ENCODE measurements around the gene DNAJC12.
"Not testable (repeated sequence)": the region's sequence is repeated elsewhere in the genome, so short reads cannot be mapped to it uniquely, and the experiment has no call there.

DNAJC12 gene

DNA sequence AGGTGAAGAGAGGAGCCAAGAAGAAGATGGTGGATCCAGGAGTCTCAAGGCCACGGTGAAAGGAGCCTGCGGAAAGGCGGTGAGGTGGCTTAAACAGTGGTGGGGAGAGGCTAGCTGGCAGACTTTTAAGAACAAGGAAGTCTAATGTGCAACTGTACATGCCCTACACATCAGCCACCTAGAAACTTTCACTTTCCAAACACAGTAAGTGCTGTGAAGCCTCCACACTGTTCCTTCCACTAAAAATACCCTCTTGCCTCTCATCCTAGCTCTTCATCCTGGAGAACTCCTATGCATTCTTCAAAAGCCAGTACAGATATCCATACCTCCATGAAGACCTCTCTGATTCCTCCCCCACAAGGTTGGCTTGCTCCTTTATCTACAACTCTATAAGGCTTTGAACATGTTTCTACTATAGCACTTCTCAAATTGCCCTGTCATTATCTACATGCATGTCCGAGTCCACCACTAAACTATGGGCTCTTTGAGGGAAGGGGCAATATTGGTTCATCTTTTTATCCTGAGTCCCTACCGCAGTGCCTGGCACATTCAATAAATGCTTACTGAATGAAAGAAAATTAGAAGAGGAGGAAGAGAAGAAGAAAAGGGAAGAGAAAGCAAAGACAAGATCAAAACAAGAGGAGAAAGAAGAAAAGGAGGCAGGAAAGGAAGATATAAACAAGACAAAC is 54.2 kb downstream of the DNAJC12 start:
- no peak for ATAC-seq
- TF ChIP-seq ZFP3 (CRISPR knock-in tag; IDR thresholded peaks at IDR 0.05) (0 out of 2 replicates have a peak, but pooled peaks have one; percentile 25), ZNF70 (CRISPR knock-in tag; IDR thresholded peaks at IDR 0.05) (no peak)

GRCh38 chr10:67782530-67782929 is 55.5 kb downstream of the DNAJC12 start:
- TF ChIP-seq OSR1 (CRISPR knock-in tag; IDR thresholded peaks at IDR 0.05) (no peak), ZNF8 (CRISPR knock-in tag; IDR thresholded peaks at IDR 0.05) (no peak), SNAI2 (CRISPR knock-in tag; IDR thresholded peaks at IDR 0.05) (no peak), ZNF565 (CRISPR knock-in tag; conservative IDR thresholded peaks at IDR 0.05; ENCODE audit: low read depth) (no peak)

DNA sequence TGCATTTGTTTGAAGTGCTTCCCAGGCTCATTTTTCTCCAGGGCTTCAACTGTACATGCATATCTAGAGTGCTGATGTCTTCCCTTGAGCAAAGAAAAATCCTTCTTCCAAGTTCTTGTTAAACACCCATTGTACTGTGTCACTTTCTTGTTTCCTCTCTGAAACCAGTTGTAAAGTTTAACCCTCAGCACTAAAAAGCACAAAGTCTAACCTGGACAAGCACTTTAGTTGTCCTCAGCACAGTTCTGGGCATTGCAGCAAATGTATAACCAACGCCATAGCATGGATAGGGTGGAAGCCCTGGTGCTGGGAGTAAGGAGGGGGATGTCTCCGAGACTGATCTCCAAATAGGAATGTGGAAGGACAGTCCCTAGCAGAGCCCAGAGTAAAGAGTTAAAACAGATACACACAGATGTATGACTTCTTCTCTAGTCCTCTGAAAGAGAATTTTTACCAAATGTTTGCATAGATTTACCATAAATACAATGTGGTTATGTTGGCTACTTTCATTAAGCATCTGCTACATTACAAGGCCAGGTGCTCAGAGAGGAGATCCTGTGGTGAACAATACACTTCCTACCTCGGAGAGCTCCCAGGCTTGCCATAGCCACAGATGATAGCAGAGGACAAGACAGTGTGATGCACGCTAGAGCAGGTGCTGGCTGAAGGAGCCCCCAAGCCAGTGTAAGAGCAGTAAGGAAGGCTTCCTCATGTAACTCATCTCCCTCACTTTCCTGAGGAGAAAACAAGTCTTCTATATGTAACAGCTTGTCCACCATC is 57.0 kb downstream of the DNAJC12 start:
- peak; percentile 33; the same call in 2 of the 3 replicates for ATAC-seq
- no peak for TF ChIP-seq PPARA (CRISPR knock-in tag; IDR thresholded peaks at IDR 0.05; ENCODE audit: borderline replicate concordance)
- no peak for TF ChIP-seq CSDC2 (CRISPR knock-in tag; IDR thresholded peaks at IDR 0.05)
- TF ChIP-seq, protein P1, sequence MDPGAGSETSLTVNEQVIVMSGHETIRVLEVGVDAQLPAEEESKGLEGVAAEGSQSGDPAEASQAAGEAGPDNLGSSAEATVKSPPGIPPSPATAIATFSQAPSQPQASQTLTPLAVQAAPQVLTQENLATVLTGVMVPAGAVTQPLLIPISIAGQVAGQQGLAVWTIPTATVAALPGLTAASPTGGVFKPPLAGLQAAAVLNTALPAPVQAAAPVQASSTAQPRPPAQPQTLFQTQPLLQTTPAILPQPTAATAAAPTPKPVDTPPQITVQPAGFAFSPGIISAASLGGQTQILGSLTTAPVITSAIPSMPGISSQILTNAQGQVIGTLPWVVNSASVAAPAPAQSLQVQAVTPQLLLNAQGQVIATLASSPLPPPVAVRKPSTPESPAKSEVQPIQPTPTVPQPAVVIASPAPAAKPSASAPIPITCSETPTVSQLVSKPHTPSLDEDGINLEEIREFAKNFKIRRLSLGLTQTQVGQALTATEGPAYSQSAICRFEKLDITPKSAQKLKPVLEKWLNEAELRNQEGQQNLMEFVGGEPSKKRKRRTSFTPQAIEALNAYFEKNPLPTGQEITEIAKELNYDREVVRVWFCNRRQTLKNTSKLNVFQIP (CRISPR knock-in tag; IDR thresholded peaks at IDR 0.05; ENCODE audit: borderline replicate concordance, low read depth): no peak
- no peak for TF ChIP-seq ZNF565 (CRISPR knock-in tag; conservative IDR thresholded peaks at IDR 0.05; ENCODE audit: low read depth)
- no peak for TF ChIP-seq BACH2 (CRISPR knock-in tag; IDR thresholded peaks at IDR 0.05; ENCODE audit: borderline replicate concordance)

More at GRCh38 chr10:67782530-67782929, 55.5 kb downstream of the DNAJC12 start:
- no peak for ATAC-seq

GRCh38 chr10:67780204-67780621 is 57.8 kb downstream of the DNAJC12 start:
- ATAC-seq: not testable (repeated sequence)

DNA sequence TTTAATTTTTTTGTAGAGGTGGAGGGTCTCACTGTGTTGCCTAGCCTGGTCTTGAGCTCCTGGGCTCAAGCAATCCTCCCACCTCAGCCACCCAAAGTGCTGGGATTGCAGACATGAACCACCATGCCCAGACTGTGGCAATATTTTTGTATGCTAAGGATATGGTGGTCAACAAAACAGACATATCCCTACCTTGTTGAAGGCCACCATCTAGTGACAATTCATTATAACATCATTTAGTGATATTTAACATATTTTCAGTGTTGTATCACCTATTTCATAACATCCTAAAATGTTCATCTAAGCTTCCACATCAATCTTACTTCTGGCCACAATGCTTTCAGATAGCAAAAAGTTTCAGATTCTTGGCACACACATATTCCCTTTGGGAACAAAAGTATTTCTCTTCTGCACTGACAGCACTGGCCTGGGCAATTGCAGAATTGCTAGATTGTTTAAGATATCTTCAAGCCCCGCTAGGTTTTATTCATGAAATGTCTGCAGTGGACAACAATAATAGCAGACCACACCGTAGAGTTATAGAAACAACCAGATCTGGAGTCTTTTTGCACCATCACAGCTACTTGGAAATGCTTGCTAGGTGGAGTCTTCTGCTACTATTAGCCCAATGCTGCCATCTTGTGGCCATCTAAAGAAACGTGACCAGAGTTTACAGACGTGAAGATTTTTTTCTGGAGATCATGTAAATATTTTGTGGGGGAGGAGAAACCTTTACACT is 58.4 kb downstream of the DNAJC12 start:
- ATAC-seq: peak; percentile 93
- TF ChIP-seq CSDC2 (CRISPR knock-in tag; IDR thresholded peaks at IDR 0.05) (no peak), ZC3H10 (CRISPR knock-in tag; IDR thresholded peaks at IDR 0.05) (no peak), ZFP3 (CRISPR knock-in tag; IDR thresholded peaks at IDR 0.05) (no peak), OSR1 (CRISPR knock-in tag; IDR thresholded peaks at IDR 0.05) (no peak), ISL1 (CRISPR knock-in tag; IDR thresholded peaks at IDR 0.05) (no peak), ZNF8 (CRISPR knock-in tag; IDR thresholded peaks at IDR 0.05) (no peak), ESRRG (CRISPR knock-in tag; IDR thresholded peaks at IDR 0.05) (no peak), PPARA (CRISPR knock-in tag; IDR thresholded peaks at IDR 0.05; ENCODE audit: borderline replicate concordance) (no peak)

DNA sequence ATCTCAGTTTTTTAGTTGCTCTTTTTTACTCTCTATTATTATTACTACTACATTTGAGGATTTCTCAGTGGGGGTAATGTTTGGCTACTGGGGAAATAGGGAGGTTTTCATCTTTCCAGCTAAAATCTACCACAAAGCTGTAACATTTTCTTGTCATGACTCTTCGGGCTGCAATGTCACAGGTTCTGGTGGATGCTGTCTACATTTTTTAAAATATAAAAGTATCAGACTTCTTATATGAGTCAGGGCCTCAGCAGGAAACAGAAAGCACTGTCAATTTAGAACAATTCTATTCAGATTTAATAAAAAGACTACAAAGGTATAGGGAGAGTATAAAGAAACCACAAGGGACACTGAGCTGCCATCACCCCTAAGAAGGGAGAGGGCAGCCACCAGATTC is 61.6 kb downstream of the DNAJC12 start:
- no peak for ATAC-seq

DNA sequence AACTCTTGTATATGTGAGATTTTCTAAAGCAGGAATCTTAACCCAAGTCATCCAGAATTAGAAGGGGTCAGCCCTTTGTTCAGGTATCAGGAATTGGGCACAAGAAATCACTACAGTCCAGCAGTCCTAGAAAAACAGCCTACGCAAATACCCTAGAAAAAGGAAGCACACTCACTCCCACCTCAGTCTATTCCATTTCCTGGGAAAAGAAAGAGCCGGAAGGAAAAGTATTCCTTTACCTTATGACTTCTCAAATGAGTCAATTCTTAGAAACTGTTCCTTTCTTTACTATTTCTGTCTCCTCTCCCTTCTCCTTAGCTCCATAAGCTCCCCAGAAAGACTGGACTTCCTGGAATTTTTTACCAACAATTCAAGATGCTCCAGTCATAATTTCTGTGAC is 62.7 kb downstream of the DNAJC12 start:
- no peak for ATAC-seq
- no peak for TF ChIP-seq TOX (CRISPR knock-in tag; IDR thresholded peaks at IDR 0.05; ENCODE audit: borderline replicate concordance)
- no peak for TF ChIP-seq SNAI2 (CRISPR knock-in tag; IDR thresholded peaks at IDR 0.05)
- TF ChIP-seq PATZ1 (CRISPR knock-in tag; IDR thresholded peaks at IDR 0.05; ENCODE audit: borderline replicate concordance): no peak
- TF ChIP-seq ESRRG (CRISPR knock-in tag; IDR thresholded peaks at IDR 0.05): no peak
- TF ChIP-seq TCF4 (CRISPR knock-in tag; IDR thresholded peaks at IDR 0.05; ENCODE audit: borderline replicate concordance): no peak
- no peak for TF ChIP-seq ARNTL (CRISPR knock-in tag; IDR thresholded peaks at IDR 0.05; ENCODE audit: borderline replicate concordance, low read depth)
- no peak for TF ChIP-seq CSDC2 (CRISPR knock-in tag; IDR thresholded peaks at IDR 0.05)
- no peak for TF ChIP-seq CSRNP3 (CRISPR knock-in tag; IDR thresholded peaks at IDR 0.05)
- no peak for TF ChIP-seq RARB (CRISPR knock-in tag; IDR thresholded peaks at IDR 0.05)
- no peak for TF ChIP-seq ZFP3 (CRISPR knock-in tag; IDR thresholded peaks at IDR 0.05)
- TF ChIP-seq ZNF8 (CRISPR knock-in tag; IDR thresholded peaks at IDR 0.05): no peak
- TF ChIP-seq ZNF70 (CRISPR knock-in tag; IDR thresholded peaks at IDR 0.05): no peak
- no peak for TF ChIP-seq OSR1 (CRISPR knock-in tag; IDR thresholded peaks at IDR 0.05)

More for the DNA sequence above, 61.6 kb downstream of the DNAJC12 start:
- TF ChIP-seq ESRRG (CRISPR knock-in tag; IDR thresholded peaks at IDR 0.05) (no peak), ZNF70 (CRISPR knock-in tag; IDR thresholded peaks at IDR 0.05) (no peak), TOX (CRISPR knock-in tag; IDR thresholded peaks at IDR 0.05; ENCODE audit: borderline replicate concordance) (no peak), BACH2 (CRISPR knock-in tag; IDR thresholded peaks at IDR 0.05; ENCODE audit: borderline replicate concordance) (no peak), PPARA (CRISPR knock-in tag; IDR thresholded peaks at IDR 0.05; ENCODE audit: borderline replicate concordance) (no peak)
- TF ChIP-seq, protein P2, sequence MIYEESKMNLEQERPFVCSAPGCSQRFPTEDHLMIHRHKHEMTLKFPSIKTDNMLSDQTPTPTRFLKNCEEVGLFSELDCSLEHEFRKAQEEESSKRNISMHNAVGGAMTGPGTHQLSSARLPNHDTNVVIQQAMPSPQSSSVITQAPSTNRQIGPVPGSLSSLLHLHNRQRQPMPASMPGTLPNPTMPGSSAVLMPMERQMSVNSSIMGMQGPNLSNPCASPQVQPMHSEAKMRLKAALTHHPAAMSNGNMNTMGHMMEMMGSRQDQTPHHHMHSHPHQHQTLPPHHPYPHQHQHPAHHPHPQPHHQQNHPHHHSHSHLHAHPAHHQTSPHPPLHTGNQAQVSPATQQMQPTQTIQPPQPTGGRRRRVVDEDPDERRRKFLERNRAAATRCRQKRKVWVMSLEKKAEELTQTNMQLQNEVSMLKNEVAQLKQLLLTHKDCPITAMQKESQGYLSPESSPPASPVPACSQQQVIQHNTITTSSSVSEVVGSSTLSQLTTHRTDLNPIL (CRISPR knock-in tag; IDR thresholded peaks at IDR 0.05; ENCODE audit: low read depth): no peak

All from SK-N-SH treated with all-trans-retinoic acid at 6 μM for 48 hours (cell line).